ENCODE results near the gene ADORA1. TPM values are rescaled to one million over a fixed set of nuclear protein-coding genes. Genes with fewer than 3 reads are reported as not detected.

ADORA1 gene
- total RNA-seq, 2 experiments from 2014 or later, result not detected

GRCh38 chr1:203098445-203098844 is 29.1 kb upstream of the ADORA1 start:
- CTCF ChIA-PET, result interaction anchor here (1.5 to 2.3 kb wide), 2 partner anchors 14 to 74 kb away, joined by 5 to 8 read pairs; no protein-coding TSS in a partner anchor
- Mint-ChIP-seq H3K9me3 (peaks cover 20% of the 10 kb centered on the region), H3K27me3 (peaks cover 21% of the 10 kb centered on the region), H3K4me3 (no peak overlapping the region), H3K36me3 (no peaks in the 10 kb centered on the region), H3K27ac (no peak overlapping the region), H3K4me1 (ENCODE audit: low read depth) (no peaks in the 10 kb centered on the region)
- no peak for DNase-seq
- intact Hi-C loops (cut with micrococcal nuclease), result no loop called here
- POLR2A ChIA-PET, result no interaction called here

- H3K36me3 Mint-ChIP-seq, result no peaks in the 10 kb centered on the region
- H3K4me3 Mint-ChIP-seq, result no peak overlapping the region
- no peak for DNase-seq
- intact Hi-C loops (cut with micrococcal nuclease), result no loop called here
- H3K27me3 Mint-ChIP-seq, result peaks cover 21% of the 10 kb centered on the region
- no peak overlapping the region for H3K27ac Mint-ChIP-seq
- POLR2A ChIA-PET, result no interaction called here
- CTCF ChIA-PET, result interaction anchor here (0.8 to 2.3 kb wide), 2 partner anchors 60 to 73 kb away, joined by 4 to 8 read pairs; no protein-coding TSS in a partner anchor
- no peaks in the 10 kb centered on the region for H3K4me1 Mint-ChIP-seq (ENCODE audit: low read depth)
- H3K9me3 Mint-ChIP-seq, result peaks cover 20% of the 10 kb centered on the region
Measured at GRCh38 chr1:203098914-203099520, 28.5 kb upstream of the ADORA1 start.

GRCh38 chr1:203099805-203100515 is 27.6 kb upstream of the ADORA1 start:
- ChIA-PET CTCF (interaction anchor here (1.6 kb wide), 1 partner anchor 116 kb away, joined by 4 read pairs; no protein-coding TSS in a partner anchor), POLR2A (no interaction called here)
- no peak overlapping the region for H3K27ac Mint-ChIP-seq
- no peaks in the 10 kb centered on the region for H3K36me3 Mint-ChIP-seq
- no peaks in the 10 kb centered on the region for H3K4me1 Mint-ChIP-seq (ENCODE audit: low read depth)
- peaks cover 12% of the 10 kb centered on the region for H3K9me3 Mint-ChIP-seq
- no peak for DNase-seq
- no peak overlapping the region for H3K4me3 Mint-ChIP-seq
- intact Hi-C loops (cut with micrococcal nuclease), result no loop called here
- peaks cover 21% of the 10 kb centered on the region for H3K27me3 Mint-ChIP-seq

- peaks cover 18% of the 10 kb centered on the region for H3K27me3 Mint-ChIP-seq
Measured at GRCh38 chr1:203100516-203100869, 27.0 kb upstream of the ADORA1 start.

GRCh38 chr1:203101813-203102634 is 25.5 kb upstream of the ADORA1 start:
- no peak overlapping the region for H3K27ac Mint-ChIP-seq
- H3K4me3 Mint-ChIP-seq, result no peak overlapping the region
- no peaks in the 10 kb centered on the region for H3K36me3 Mint-ChIP-seq
- H3K4me1 Mint-ChIP-seq (ENCODE audit: low read depth), result no peaks in the 10 kb centered on the region
- DNase-seq, result no peak
- H3K9me3 Mint-ChIP-seq, result no peaks in the 10 kb centered on the region
- intact Hi-C loops (cut with micrococcal nuclease), result no loop called here
- CTCF ChIA-PET, result interaction anchor here (0.7 kb wide), 1 partner anchor 150 kb away, joined by 3 read pairs; no protein-coding TSS in a partner anchor
- peaks cover 16% of the 10 kb centered on the region for H3K27me3 Mint-ChIP-seq
- POLR2A ChIA-PET, result no interaction called here

More at GRCh38 chr1:203100516-203100869, 27.0 kb upstream of the ADORA1 start:
- H3K9me3 Mint-ChIP-seq, result peaks cover 7% of the 10 kb centered on the region
- no peak for DNase-seq
- no peak overlapping the region for H3K27ac Mint-ChIP-seq
- no peak overlapping the region for H3K4me3 Mint-ChIP-seq
- H3K36me3 Mint-ChIP-seq, result no peaks in the 10 kb centered on the region
- ChIA-PET POLR2A (no interaction called here), CTCF (interaction anchor here (1.6 kb wide), 1 partner anchor 116 kb away, joined by 4 read pairs; no protein-coding TSS in a partner anchor)
- no peaks in the 10 kb centered on the region for H3K4me1 Mint-ChIP-seq (ENCODE audit: low read depth)
- intact Hi-C loops (cut with micrococcal nuclease), result no loop called here

- CTCF ChIA-PET, result no interaction called here
- no peaks in the 10 kb centered on the region for H3K36me3 Mint-ChIP-seq
- POLR2A ChIA-PET, result no interaction called here
Measured at GRCh38 chr1:203103216-203103615, 24.3 kb upstream of the ADORA1 start.

GRCh38 chr1:203103829-203104495 is 23.6 kb upstream of the ADORA1 start:
- POLR2A ChIA-PET, result no interaction called here
- CTCF ChIA-PET, result interaction anchor here (0.7 kb wide), 1 partner anchor 112 kb away, joined by 3 read pairs; no protein-coding TSS in a partner anchor
- H3K4me3 Mint-ChIP-seq, result no peak overlapping the region
- no peaks in the 10 kb centered on the region for H3K36me3 Mint-ChIP-seq
- H3K27me3 Mint-ChIP-seq, result peaks cover 24% of the 10 kb centered on the region
- H3K9me3 Mint-ChIP-seq, result no peaks in the 10 kb centered on the region
- no peaks in the 10 kb centered on the region for H3K4me1 Mint-ChIP-seq (ENCODE audit: low read depth)
- intact Hi-C loops (cut with micrococcal nuclease), result no loop called here
- no peak for DNase-seq
- H3K27ac Mint-ChIP-seq, result no peak overlapping the region

More at GRCh38 chr1:203103216-203103615, 24.3 kb upstream of the ADORA1 start:
- Mint-ChIP-seq H3K27ac (no peak overlapping the region), H3K4me3 (no peak overlapping the region), H3K9me3 (no peaks in the 10 kb centered on the region), H3K27me3 (peaks cover 21% of the 10 kb centered on the region), H3K4me1 (ENCODE audit: low read depth) (no peaks in the 10 kb centered on the region)
- no peak for DNase-seq
- intact Hi-C loops (cut with micrococcal nuclease), result no loop called here

GRCh38 chr1:203104789-203105390 is 22.6 kb upstream of the ADORA1 start:
- H3K4me1 Mint-ChIP-seq (ENCODE audit: low read depth), result no peaks in the 10 kb centered on the region
- H3K27ac Mint-ChIP-seq, result no peak overlapping the region
- H3K9me3 Mint-ChIP-seq, result no peaks in the 10 kb centered on the region
- no peak for DNase-seq
- ChIA-PET CTCF (no interaction called here), POLR2A (no interaction called here)
- H3K4me3 Mint-ChIP-seq, result no peak overlapping the region
- peaks cover 24% of the 10 kb centered on the region for H3K27me3 Mint-ChIP-seq
- intact Hi-C loops (cut with micrococcal nuclease), result no loop called here
- H3K36me3 Mint-ChIP-seq, result no peaks in the 10 kb centered on the region

- peaks cover 18% of the 10 kb centered on the region for H3K27me3 Mint-ChIP-seq
- ChIA-PET CTCF (interaction anchor here (1.7 kb wide), 1 partner anchor 103 kb away, joined by 3 read pairs; no protein-coding TSS in a partner anchor), POLR2A (no interaction called here)
- no peak overlapping the region for H3K4me3 Mint-ChIP-seq
- no peaks in the 10 kb centered on the region for H3K36me3 Mint-ChIP-seq
- no peak overlapping the region for H3K27ac Mint-ChIP-seq
- intact Hi-C loops (cut with micrococcal nuclease), result no loop called here
- no peaks in the 10 kb centered on the region for H3K9me3 Mint-ChIP-seq
- H3K4me1 Mint-ChIP-seq (ENCODE audit: low read depth), result no peaks in the 10 kb centered on the region
- DNase-seq, result no peak
Measured at GRCh38 chr1:203112475-203112874, 15.1 kb upstream of the ADORA1 start.

- peaks cover 18% of the 10 kb centered on the region for H3K27me3 Mint-ChIP-seq
- CTCF ChIA-PET, result interaction anchor here (1.7 kb wide), 1 partner anchor 102 kb away, joined by 3 read pairs; no protein-coding TSS in a partner anchor
- DNase-seq, result no peak
- H3K36me3 Mint-ChIP-seq, result no peaks in the 10 kb centered on the region
- no peak overlapping the region for H3K27ac Mint-ChIP-seq
- H3K4me3 Mint-ChIP-seq, result no peak overlapping the region
- no peaks in the 10 kb centered on the region for H3K4me1 Mint-ChIP-seq (ENCODE audit: low read depth)
- POLR2A ChIA-PET, result no interaction called here
- intact Hi-C loops (cut with micrococcal nuclease), result no loop called here
- H3K9me3 Mint-ChIP-seq, result no peaks in the 10 kb centered on the region
Measured at GRCh38 chr1:203113308-203113707, 14.2 kb upstream of the ADORA1 start.

- ChIA-PET CTCF (interaction anchor here (1.7 kb wide), 1 partner anchor 101 kb away, joined by 3 read pairs; no protein-coding TSS in a partner anchor), POLR2A (no interaction called here)
- peaks cover 19% of the 10 kb centered on the region for H3K27me3 Mint-ChIP-seq
- intact Hi-C loops (cut with micrococcal nuclease), result no loop called here
- H3K36me3 Mint-ChIP-seq, result no peaks in the 10 kb centered on the region
- H3K27ac Mint-ChIP-seq, result no peak overlapping the region
- no peaks in the 10 kb centered on the region for H3K4me1 Mint-ChIP-seq (ENCODE audit: low read depth)
- DNase-seq, result no peak
- H3K4me3 Mint-ChIP-seq, result no peak overlapping the region
- no peaks in the 10 kb centered on the region for H3K9me3 Mint-ChIP-seq
Measured at GRCh38 chr1:203114202-203114601, 13.3 kb upstream of the ADORA1 start.
